Activated CD8-positive, alpha-beta memory T cell treated with anti-CD3 and anti-CD28 coated beads for 48 hours (primary cell): ENCODE results near the gene ACAD8.

Experiments used
- DNase-seq, 3 experiments: peaks; one replicate each; pipeline ENCODE4 v3.0.0-alpha.2; 2020; ENCODE audit warnings: low read depth in 2 of 3, low spot score in 2 of 3

ACAD8 gene

DNA sequence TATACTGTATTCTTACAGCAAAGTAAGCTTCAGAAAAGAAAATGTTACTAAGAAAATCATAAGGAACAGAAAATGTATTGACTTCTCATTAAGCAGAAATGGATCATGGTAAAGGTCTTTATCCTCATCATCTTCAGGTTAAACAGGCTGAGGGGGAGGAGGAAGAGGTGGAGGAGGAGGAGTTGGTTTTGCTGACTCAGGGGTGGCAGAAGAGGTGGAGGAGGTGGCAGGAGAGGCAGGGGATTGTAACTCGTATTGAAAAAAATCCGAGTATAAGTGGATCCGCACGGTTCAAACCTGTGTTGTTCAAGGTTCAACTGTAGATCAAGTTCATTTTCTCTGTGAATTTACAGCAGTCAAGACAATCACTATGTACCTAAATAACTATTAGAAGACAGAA is 35.8 kb downstream of the ACAD8 start:
- DNase-seq, result no peak

GRCh38 chr11:134289789-134290188 is 36.4 kb downstream of the ACAD8 start:
- DNase-seq, result no peak

GRCh38 chr11:134290646-134291045 is 37.3 kb downstream of the ACAD8 start:
- no peak for DNase-seq

DNA sequence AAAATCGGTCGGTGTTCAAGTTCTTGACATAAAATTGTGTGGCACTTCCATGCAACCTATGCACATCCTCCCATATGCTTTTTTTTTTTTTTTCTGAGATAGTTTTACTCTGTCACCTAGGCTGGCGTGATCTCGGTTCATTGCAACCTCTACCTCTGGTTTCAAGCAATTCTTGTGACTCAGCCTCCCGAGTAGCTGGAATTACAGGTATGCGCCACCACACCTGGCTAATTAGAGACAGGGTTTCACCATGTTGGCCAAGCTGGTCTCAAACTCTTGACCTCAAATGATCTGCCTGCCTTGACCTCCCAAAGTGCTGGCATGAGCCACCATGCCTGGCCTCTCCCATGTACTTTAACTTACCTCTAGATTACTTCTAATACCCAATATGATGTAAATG is 37.8 kb downstream of the ACAD8 start:
- no peak for DNase-seq

DNA sequence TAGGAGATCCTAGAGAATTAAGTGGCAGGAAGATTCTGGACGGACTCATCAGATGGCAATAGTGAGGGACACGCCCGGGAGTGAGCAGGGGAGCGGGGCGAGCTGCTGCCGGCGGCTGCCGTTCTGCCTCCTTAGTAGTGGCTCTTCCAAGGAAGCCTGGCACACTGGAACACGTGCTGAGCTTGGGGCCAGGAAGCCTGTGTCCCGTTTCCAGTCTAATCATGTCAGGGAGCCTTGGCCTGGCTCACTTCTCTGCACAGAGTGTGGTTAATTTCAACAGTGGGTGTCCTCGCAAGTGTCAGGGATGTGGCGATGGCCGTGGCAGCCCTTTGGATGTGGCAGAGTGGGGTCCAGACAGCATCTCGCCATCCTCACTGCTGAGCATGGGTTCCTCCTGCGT is 39.3 kb downstream of the ACAD8 start:
- no peak for DNase-seq

GRCh38 chr11:134293119-134294113 is 40.0 kb downstream of the ACAD8 start:
- DNase-seq, result no peak

DNA sequence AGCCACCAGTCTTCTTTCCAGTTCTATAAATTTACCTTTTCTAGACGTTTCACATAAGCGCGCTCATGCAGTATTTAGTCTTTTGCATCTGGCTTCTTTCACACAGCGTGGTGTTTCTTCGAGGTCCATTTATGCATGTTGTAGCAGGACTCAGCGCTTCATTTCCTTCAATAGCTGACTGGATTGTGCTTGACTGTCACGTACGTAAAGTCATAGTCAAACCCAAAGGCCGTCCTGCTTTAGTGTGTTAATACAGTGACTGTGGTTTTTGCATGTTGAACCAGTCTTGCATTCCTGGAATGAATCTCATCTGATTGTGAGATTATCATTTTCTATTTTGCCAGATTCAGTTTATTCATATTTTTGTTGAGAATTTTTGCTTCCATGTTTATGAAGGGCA is 41.3 kb downstream of the ACAD8 start:
- no peak for DNase-seq

GRCh38 chr11:134312223-134312622 is 58.9 kb downstream of the ACAD8 start:
- DNase-seq, result no peak

DNA sequence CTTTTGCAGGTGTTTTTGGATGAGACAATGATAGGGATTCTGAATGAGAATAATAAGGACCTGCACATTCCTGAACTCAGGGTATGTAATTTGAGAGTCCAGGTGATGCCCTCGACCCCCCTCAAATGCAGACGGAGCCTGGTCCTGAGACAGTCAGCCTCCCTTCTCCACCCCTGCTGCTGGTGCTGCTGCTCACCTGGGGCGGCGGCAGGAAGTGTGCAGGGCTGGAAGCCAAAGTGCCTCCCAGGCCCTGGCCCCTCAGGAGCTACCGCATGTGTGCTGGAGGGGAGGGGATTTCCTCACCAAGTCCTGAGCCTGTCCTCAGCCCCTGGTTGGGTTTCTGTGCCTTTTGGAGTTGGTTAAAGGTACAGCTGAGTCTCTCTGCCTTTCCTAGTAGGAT is 59.4 kb downstream of the ACAD8 start:
- DNase-seq, result no peak

DNA sequence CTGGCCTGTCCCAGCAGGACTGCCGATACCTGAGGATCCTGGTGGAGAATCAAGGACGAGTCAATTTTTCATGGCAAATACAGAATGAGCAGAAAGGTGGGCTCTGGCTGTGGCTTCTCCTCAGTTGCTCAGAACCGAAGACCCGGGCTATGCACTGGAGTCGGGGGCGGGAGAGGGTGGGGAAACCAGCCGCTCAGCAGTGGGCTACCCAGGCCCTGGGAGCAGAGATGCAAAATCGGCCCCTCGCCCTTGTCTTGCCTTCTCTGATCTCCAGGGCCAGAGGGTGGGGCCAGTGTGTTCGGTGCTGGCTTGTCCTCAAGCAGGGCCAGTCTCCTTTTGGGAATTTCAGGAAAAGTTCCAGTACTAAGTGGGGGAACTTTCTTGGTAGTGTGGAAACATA is 60.0 kb downstream of the ACAD8 start:
- no peak for DNase-seq

DNA sequence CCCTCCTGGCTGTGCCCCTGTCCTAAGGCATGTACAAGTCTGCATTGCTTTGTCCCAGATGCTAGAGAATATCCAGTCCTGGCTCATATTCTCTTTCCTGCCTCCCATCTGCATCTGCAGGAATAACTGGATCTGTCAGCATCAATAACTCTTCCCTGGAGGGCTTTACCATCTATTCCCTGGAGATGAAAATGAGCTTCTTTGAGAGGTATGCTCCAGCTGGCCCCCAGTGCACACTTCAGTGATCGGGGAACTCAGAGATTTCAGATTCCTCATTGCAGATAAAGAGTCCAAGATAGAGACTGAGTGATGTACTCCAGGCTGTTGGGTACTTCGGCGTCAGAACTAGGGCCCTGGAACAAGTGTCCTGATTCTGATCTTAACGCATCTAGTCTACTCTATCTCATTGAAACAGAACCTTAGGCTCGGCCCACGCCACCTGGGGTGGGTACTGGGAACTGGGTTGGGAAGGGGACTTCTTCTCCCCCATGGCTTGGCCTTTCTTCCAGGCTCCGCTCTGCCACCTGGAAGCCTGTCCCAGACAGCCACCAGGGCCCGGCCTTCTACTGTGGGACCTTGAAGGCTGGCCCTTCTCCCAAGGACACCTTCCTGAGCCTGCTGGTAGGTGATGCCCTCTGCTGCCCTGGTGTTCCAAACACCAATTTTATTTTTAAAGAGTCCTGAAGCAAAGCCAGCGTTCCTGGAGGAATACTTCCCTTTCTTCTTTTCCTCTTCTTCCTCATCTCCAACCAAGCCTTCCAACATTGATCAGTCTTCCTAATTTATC is 60.6 kb downstream of the ACAD8 start:
- no peak for DNase-seq
